Neural cell (in vitro differentiated cells): ENCODE data around the gene NUBPL.

Experiments used
- CTCF ChIP-seq: fragments of 450-650 bp; IDR thresholded peaks from 2 replicates; pipeline ENCODE4 v1.5.1; 2014; ENCODE audit warnings: antibody characterized with exemption, mild to moderate bottlenecking, moderate library complexity; ENCODE audit not compliant: poor library complexity, severe bottlenecking
- EP300 ChIP-seq: fragments of 450-650 bp; conservative IDR thresholded peaks from 2 replicates; pipeline ENCODE4 v1.6.1; 2014; ENCODE audit warnings: antibody characterized with exemption, mild to moderate bottlenecking, moderate library complexity; ENCODE audit not compliant: poor library complexity, severe bottlenecking
- EZH2 ChIP-seq: fragments of 200-600, 300-800 bp; shearing (Covaris generic), sonication (generic); IDR thresholded peaks from 2 replicates; pipeline ENCODE4 v1.6.1; 2014; ENCODE audit warnings: antibody characterized with exemption, low read length, borderline replicate concordance, mild to moderate bottlenecking; ENCODE audit not compliant: insufficient read depth, poor library complexity, severe bottlenecking
- POLR2AphosphoS5 ChIP-seq: IDR thresholded peaks from 2 replicates; pipeline ENCODE4 v1.6.1; 2012
- RAD21 ChIP-seq: fragments of 450-650 bp; conservative IDR thresholded peaks from 2 replicates; pipeline ENCODE4 v1.6.1; 2014; ENCODE audit warnings: antibody characterized with exemption, mild to moderate bottlenecking, moderate library complexity
- TAF1 ChIP-seq: IDR thresholded peaks from 2 replicates; pipeline ENCODE4 v1.6.1; 2012; ENCODE audit warnings: low read depth

GRCh38 chr14:31718585-31718984, 157.4 kb downstream of the NUBPL start:
- TF ChIP-seq CTCF (no peak), EZH2 (no peak), RAD21 (no peak), POLR2AphosphoS5 (no peak), EP300 (no peak), TAF1 (no peak)
